H1 (cell line): ENCODE results near the gene IVL. TPM values are rescaled to one million over a fixed set of nuclear protein-coding genes. Genes with fewer than 3 reads are reported as not detected.

ENCODE experiments used
- CTCF ChIA-PET: fragments of 300-600 bp; sonication (Branson Sonifier 250); formaldehyde crosslinking; loops from one replicate; lab custom pipeline; 2021; ENCODE audit not compliant: partially characterized antibody; lab: Charles Lee
- POLR2A ChIA-PET: fragments of 300-600 bp; sonication (Branson Sonifier 250); formaldehyde crosslinking; loops from one replicate; lab custom pipeline; 2021; ENCODE audit warnings: inconsistent platforms; ENCODE audit not compliant: partially characterized antibody; lab: Charles Lee
- DNase-seq, 2 experiments: peaks; one replicate each; pipeline versions ENCODE4 v3.0.0 to v3.0.0-alpha.2; 2010 to 2022; ENCODE audit warnings: low spot score in 2 of 2, low read depth in 1 of 2, mixed read lengths in 1 of 2
- FAIRE-seq: peaks from 2 replicates; lab custom pipeline; 2011; peaks lifted over from hg19 to GRCh38; lab: Jason Lieb, UNC
- H2AFZ ChIP-seq: 2 replicates; pipeline ENCODE4 v1.8.1; 2012; ENCODE audit warnings: low read length, inconsistent platforms
- H2AK5ac ChIP-seq: 2 replicates; pipeline ENCODE4 v1.6.1; 2013; ENCODE audit warnings: low read depth, low read length
- H2BK120ac ChIP-seq: replicated peaks from 2 replicates; pipeline ENCODE3; 2013; ENCODE audit warnings: low read depth, low read length, inconsistent platforms
- H2BK12ac ChIP-seq: 2 replicates; pipeline ENCODE4 v1.6.1; 2013; ENCODE audit warnings: low read depth, low read length
- H2BK15ac ChIP-seq: 2 replicates; pipeline ENCODE4 v1.6.1; 2013; ENCODE audit warnings: low read length
- H2BK20ac ChIP-seq: 2 replicates; pipeline ENCODE4 v1.6.1; 2013; ENCODE audit warnings: low read length
- H2BK5ac ChIP-seq: 2 replicates; pipeline ENCODE4 v1.6.1; 2013; ENCODE audit warnings: low read depth, low read length
- H3K14ac ChIP-seq: 2 replicates; pipeline ENCODE4 v1.6.1; 2013; ENCODE audit warnings: inconsistent platforms; ENCODE audit not compliant: insufficient read length
- H3K18ac ChIP-seq: 2 replicates; pipeline ENCODE4 v1.6.1; 2013; ENCODE audit warnings: low read length; ENCODE audit errors: extremely low read depth
- H3K23ac ChIP-seq: 2 replicates; pipeline ENCODE4 v1.6.1; 2013; ENCODE audit warnings: inconsistent platforms; ENCODE audit not compliant: insufficient read length
- H3K23me2 ChIP-seq: 2 replicates; pipeline ENCODE4 v1.6.1; 2013; ENCODE audit warnings: low read depth, low read length
- H3K27ac ChIP-seq: 2 replicates; pipeline ENCODE4 v1.6.1; 2011; ENCODE audit warnings: low read depth, low read length, inconsistent platforms
- H3K27me3 ChIP-seq, 4 experiments: replicated peaks in 1 of 4; 1 replicate in 1 of 4; 2 replicates in 3 of 4; pipeline versions ENCODE4 v1.6.1 to v1.8.1; 2011 to 2013; ENCODE audit warnings: low read length in 3 of 4, mild to moderate bottlenecking in 3 of 4, inconsistent platforms in 2 of 4, mixed read lengths in 2 of 4, moderate library complexity in 1 of 4; ENCODE audit not compliant: control insufficient read depth in 3 of 4, insufficient read depth in 3 of 4; ENCODE audit errors: extremely low read depth in 1 of 4
- H3K36me3 ChIP-seq, 4 experiments: 2 replicates each; pipeline versions ENCODE4 v1.6.1 to v1.8.1; 2011 to 2013; ENCODE audit warnings: mild to moderate bottlenecking in 4 of 4, low read length in 3 of 4, moderate library complexity in 2 of 4, control low read depth in 1 of 4, inconsistent platforms in 1 of 4; ENCODE audit not compliant: insufficient read depth in 4 of 4, control insufficient read depth in 2 of 4
- H3K4ac ChIP-seq: replicated peaks from 2 replicates; pipeline ENCODE3; 2013; ENCODE audit warnings: low read length, low read depth, mixed read lengths, inconsistent platforms; ENCODE audit not compliant: insufficient read length
- H3K4me1 ChIP-seq, 4 experiments: replicated peaks in 1 of 4; 1 replicate in 1 of 4; 2 replicates in 3 of 4; pipeline versions ENCODE4 v1.6.1 to v1.8.1; 2011 to 2013; ENCODE audit warnings: low read length in 3 of 4, inconsistent platforms in 2 of 4, mixed read lengths in 1 of 4; ENCODE audit not compliant: insufficient read depth in 4 of 4, control insufficient read depth in 3 of 4
- H3K4me2 ChIP-seq, 2 experiments: 2 replicates each; pipeline versions ENCODE4 v1.6.1 to v1.8.1; 2011 to 2013; ENCODE audit warnings: low read depth in 2 of 2, low read length in 2 of 2, control low read depth in 1 of 2, inconsistent platforms in 1 of 2, mild to moderate bottlenecking in 1 of 2; ENCODE audit not compliant: insufficient read depth in 1 of 2
- H3K4me3 ChIP-seq, 4 experiments: fragments of 200-600, 300-600 bp in 1 of 4; sonication (generic), shearing (Covaris generic), sonication (Bioruptor Twin) in 1 of 4; 2 replicates each; pipeline versions ENCODE4 v1.5.1 to v1.8.1; 2011 to 2016; ENCODE audit warnings: low read length in 4 of 4, low read depth in 3 of 4, control low read depth in 2 of 4, inconsistent platforms in 2 of 4, mild to moderate bottlenecking in 2 of 4, mixed read lengths in 1 of 4, moderate library complexity in 1 of 4; ENCODE audit not compliant: insufficient read depth in 2 of 4; ENCODE audit errors: extremely low read depth in 1 of 4
- H3K56ac ChIP-seq: replicated peaks from 2 replicates; pipeline ENCODE3; 2013; ENCODE audit warnings: low read depth, mild to moderate bottlenecking, mixed read lengths, low read length, inconsistent platforms; ENCODE audit not compliant: insufficient read length
- H3K79me1 ChIP-seq: 2 replicates; pipeline ENCODE4 v1.6.1; 2013; ENCODE audit warnings: low read depth, low read length, control low read depth
- H3K79me2 ChIP-seq, 2 experiments: 2 replicates each; pipeline versions ENCODE4 v1.6.1 to v1.8.1; 2012 to 2013; ENCODE audit warnings: low read length in 2 of 2, mild to moderate bottlenecking in 2 of 2, inconsistent platforms in 1 of 2; ENCODE audit not compliant: insufficient read depth in 2 of 2, control insufficient read depth in 1 of 2
- H3K9ac ChIP-seq, 4 experiments: replicated peaks in 1 of 4; 1 replicate in 1 of 4; 2 replicates in 3 of 4; pipeline versions ENCODE4 v1.6.1 to v1.8.1; 2011 to 2013; ENCODE audit warnings: low read depth in 3 of 4, low read length in 3 of 4, control low read depth in 2 of 4, mild to moderate bottlenecking in 2 of 4, moderate library complexity in 2 of 4, inconsistent platforms in 1 of 4; ENCODE audit errors: extremely low read depth in 1 of 4
- H3K9me3 ChIP-seq, 2 experiments: 2 replicates each; pipeline versions ENCODE4 v1.6.1 to v1.8.1; 2012 to 2013; ENCODE audit warnings: mild to moderate bottlenecking in 2 of 2, moderate library complexity in 2 of 2, control low read depth in 1 of 2, inconsistent platforms in 1 of 2, low read depth in 1 of 2, low read length in 1 of 2, mixed read lengths in 1 of 2; ENCODE audit not compliant: insufficient read depth in 2 of 2
- H4K20me1 ChIP-seq, 2 experiments: replicated peaks in 1 of 2; 2 replicates each; pipeline versions ENCODE3 to v1.8.1; 2011 to 2013; ENCODE audit warnings: inconsistent platforms in 2 of 2, low read length in 2 of 2, mild to moderate bottlenecking in 1 of 2; ENCODE audit not compliant: insufficient read depth in 2 of 2, control insufficient read depth in 1 of 2
- H4K5ac ChIP-seq: 2 replicates; pipeline ENCODE4 v1.6.1; 2013; ENCODE audit warnings: low read length, low read depth, mixed read lengths, inconsistent platforms; ENCODE audit not compliant: insufficient read length
- H4K8ac ChIP-seq: 2 replicates; pipeline ENCODE4 v1.8.0; 2013; ENCODE audit warnings: mild to moderate bottlenecking, moderate library complexity, low read length, inconsistent platforms; ENCODE audit not compliant: insufficient read depth; ENCODE audit errors: extremely low read depth
- H4K91ac ChIP-seq: replicated peaks from 2 replicates; pipeline ENCODE3; 2013; ENCODE audit warnings: low read length, mixed read lengths, inconsistent platforms; ENCODE audit not compliant: insufficient read length
- ASH2L ChIP-seq: fragments of 200-600, 300-600 bp; sonication (generic); IDR thresholded peaks from one replicate; pipeline ENCODE4 v1.7.1; 2017; ENCODE audit warnings: low read length
- GTF2F1 ChIP-seq: IDR thresholded peaks from 2 replicates; pipeline ENCODE4 v1.6.1; 2012; ENCODE audit warnings: low read depth, low read length, improper control_type of control experiment, borderline replicate concordance
- MAFK ChIP-seq: IDR thresholded peaks from 2 replicates; pipeline ENCODE4 v1.6.1; 2012; ENCODE audit warnings: low read depth, mild to moderate bottlenecking, improper control_type of control experiment, low read length
- NRF1 ChIP-seq: IDR thresholded peaks from 2 replicates; pipeline ENCODE4 v1.6.1; 2011; ENCODE audit warnings: mild to moderate bottlenecking, low read depth, low read length, improper control_type of control experiment
- RNF2 ChIP-seq: fragments of 200-900, 300-1000 bp; sonication (generic); IDR thresholded peaks from 2 replicates; pipeline ENCODE4 v1.7.1; 2016; ENCODE audit warnings: borderline replicate concordance, low read depth, mild to moderate bottlenecking, antibody characterized with exemption, low read length; ENCODE audit not compliant: poor library complexity, severe bottlenecking; ENCODE audit errors: missing control alignments
- SIN3A ChIP-seq, 2 experiments: IDR thresholded peaks in 1 of 2; conservative IDR thresholded peaks in 1 of 2; 2 replicates each; pipeline ENCODE4 v1.6.1; 2011 to 2012; ENCODE audit warnings: low read length in 2 of 2, improper control_type of control experiment in 1 of 2, low read depth in 1 of 2, mild to moderate bottlenecking in 1 of 2
- SP2 ChIP-seq: IDR thresholded peaks from 2 replicates; pipeline ENCODE4 v1.6.1; 2012; ENCODE audit warnings: mild to moderate bottlenecking, low read length, inconsistent platforms
- WGBS, 2 experiments: shearing (Covaris generic) in 1 of 2; methylation state at CpG; one replicate each; pipeline versions ENCODE4 v1.1.6 to v1.1.7; 2013 to 2015; ENCODE audit warnings: low lambda C conversion rate in 2 of 2, mixed read lengths in 2 of 2, inconsistent platforms in 1 of 2, low coverage in 1 of 2, missing lambda C conversion rate in 1 of 2; ENCODE audit not compliant: insufficient replicate concordance in 2 of 2, insufficient coverage in 1 of 2, insufficient read length in 1 of 2; ENCODE audit errors: extremely low coverage in 1 of 2, missing lambda C conversion rate in 1 of 2; 5-methylcytosine and 5-hydroxymethylcytosine counted together
- long read RNA-seq, 2 experiments: library from RNA in 1 of 2; library from capped mRNA in 1 of 2; stranded (forward); transcript quantifications; one replicate each; pipeline ENCODE4 v2.0.0, GENCODE V29; 2021; ENCODE audit warnings: inconsistent platforms in 1 of 2
- polyA minus RNA-seq, 3 experiments: library from RNA; depleted of rRNA, polyadenylated mRNA; stranded (reverse); fragments of >200 nt; gene quantifications; 1 replicate in 2 of 3; 2 replicates in 1 of 3; pipeline ENCODE4 v1.2.3, GENCODE V29; 2011
- polyA plus RNA-seq, 7 experiments: library from polyadenylated mRNA; depleted of rRNA in 3 of 7; stranded (reverse) in 5 of 7; unstranded in 2 of 7; fragments of >200 nt in 5 of 7; fragments of 200-250 nt in 2 of 7; gene quantifications; 1 replicate in 5 of 7; 2 replicates in 1 of 7; 4 replicates in 1 of 7; pipeline versions ENCODE4 v1.2.1 to v1.2.3, GENCODE V29; 2011 to 2013; ENCODE audit warnings: missing spikeins in 2 of 7, mixed read lengths in 2 of 7
- total RNA-seq: library from RNA; stranded (reverse); fragmentation: NEBNext Ultra II Directional; extraction: Animal tissue kit (Norgen Biotek cat#: 25700); gene quantifications from 2 replicates; pipeline ENCODE4 v1.2.1, GENCODE V29; 2021

The IVL gene
- total RNA-seq (not detected in 2 replicates), polyA plus RNA-seq (2011; rRNA removed) (not detected in 2 replicates), polyA minus RNA-seq (2011; rRNA and poly(A)+ RNA removed) (not detected in 2 replicates)
- polyA plus RNA-seq (2011; cell fraction: cytosol; rRNA removed), result not detected
- polyA plus RNA-seq (2011; cell fraction: nucleus; rRNA removed), result not detected
- polyA plus RNA-seq (2012, experiment 1 of 2), result not detected in 4 replicates
- polyA plus RNA-seq (2012, experiment 2 of 2), result not detected
- not detected for polyA plus RNA-seq (2013, experiment 1 of 2)
- not detected for polyA plus RNA-seq (2013, experiment 2 of 2)
- not detected for polyA minus RNA-seq (2011; cell fraction: cytosol; rRNA and poly(A)+ RNA removed)
- not detected for polyA minus RNA-seq (2011; cell fraction: nucleus; rRNA and poly(A)+ RNA removed)
- long read RNA-seq, experiment 1, result 0 reads
- long read RNA-seq, experiment 2, result 0 reads

- H3K4me3 ChIP-seq, result no peak within 1 kb of the TSS
- FAIRE-seq, result no peak
- H3K4ac ChIP-seq, result no peak within 1 kb of the TSS
- 83% methylated on average over 4 of the region's 4 CpGs; no CpG with 5 or more reads in 1 of the 2 experiments for WGBS, 2 experiments
- no peaks in the 10 kb centered on the region for H3K23me2 ChIP-seq
- no peak within 1 kb of the TSS for H3K4me2 ChIP-seq
- H3K79me2 ChIP-seq, result no peaks in the 10 kb centered on the region
- no peak within 1 kb of the TSS for H3K23ac ChIP-seq
- no peak within 1 kb of the TSS for H3K9ac ChIP-seq
- DNase-seq, result no peak
- no peak within 1 kb of the TSS for H2BK20ac ChIP-seq
- no peaks in the 10 kb centered on the region for H3K79me1 ChIP-seq
- no peaks in the 10 kb centered on the region for H4K20me1 ChIP-seq
- H2AK5ac ChIP-seq, result no peak within 1 kb of the TSS
- no peak within 1 kb of the TSS for H2BK15ac ChIP-seq
- H3K14ac ChIP-seq, result no peak within 1 kb of the TSS
- H2BK120ac ChIP-seq, result no peak within 1 kb of the TSS
- TF ChIP-seq NRF1 (no peak), GTF2F1 (no peak), MAFK (no peak), SIN3A (conservative IDR thresholded peaks at IDR 0.05 in 1 of 2, IDR thresholded peaks at IDR 0.05 in 1 of 2; ENCODE audit: low read depth in 1 of 2, low read length in 2 of 2) (no peak), SP2 (no peak), RNF2 (no peak), ASH2L (no peak)
- H3K27ac ChIP-seq, result no peak within 1 kb of the TSS
- H3K27me3 ChIP-seq, result no peaks in the 10 kb centered on the region
- H3K9me3 ChIP-seq, result peaks cover 4 to 22% of the 10 kb centered on the region in 2 experiments; a peak in 3 of 4 replicates
- H2AFZ ChIP-seq, result no peak within 1 kb of the TSS
- ChIA-PET POLR2A (no interaction called here), CTCF (interaction anchor here (0.7 to 1.0 kb wide), 2 partner anchors 30 to 166 kb away, joined by 3 read pairs; partner anchors contain the start of gene SMCP)
- H2BK12ac ChIP-seq, result no peak within 1 kb of the TSS
- H4K8ac ChIP-seq, result no peak within 1 kb of the TSS
- no peaks in the 10 kb centered on the region for H3K4me1 ChIP-seq
- no peak within 1 kb of the TSS for H4K91ac ChIP-seq
- H2BK5ac ChIP-seq, result no peak within 1 kb of the TSS
- no peak within 1 kb of the TSS for H4K5ac ChIP-seq
- H3K56ac ChIP-seq, result no peak within 1 kb of the TSS
- H3K18ac ChIP-seq, result no peak within 1 kb of the TSS
- no peaks in the 10 kb centered on the region for H3K36me3 ChIP-seq
Measured at GRCh38 chr1:152907686-152908601, at the start of gene IVL. TSS of gene IVL (plus strand) at chr1:152908546. CDS start at chr1:152909798, 1,252 bp downstream.
